Gastroesophageal sphincter (tissue), 4 donors: Measurements from ENCODE around the gene POC5. TPM values are rescaled to one million over a fixed set of nuclear protein-coding genes. Genes with fewer than 3 reads are reported as not detected.

ENCODE experiments used
- ATAC-seq: fragments of 150-250 bp; one replicate; pipeline ENCODE4 v1.9.1; 2016; ENCODE audit warnings: mild to moderate bottlenecking, moderate library complexity
- H3K27ac ChIP-seq, 4 donors: fragments of 200-600 bp; sonication (generic) in 3 of 4; 1 replicate in 3 of 4; 2 replicates in 1 of 4; pipeline ENCODE4 v1.5.1; 2016 to 2019
- H3K27me3 ChIP-seq: fragments of 200-600 bp; sonication (generic); one replicate; pipeline ENCODE4 v1.5.1; 2019
- H3K36me3 ChIP-seq, 2 donors: fragments of 200-600 bp; sonication (generic); one replicate each; pipeline ENCODE4 v1.5.1; 2019; ENCODE audit warnings: control low read depth in 1 of 2
- H3K4me1 ChIP-seq, 3 donors: fragments of 200-600 bp; sonication (generic); 1 replicate in 2 of 3; 2 replicates in 1 of 3; pipeline ENCODE4 v1.5.1; 2016 to 2019; ENCODE audit warnings: control low read depth in 2 of 3
- H3K4me3 ChIP-seq, 2 donors: fragments of 200-600 bp; sonication (generic); one replicate each; pipeline ENCODE4 v1.5.1; 2019; ENCODE audit warnings: mild to moderate bottlenecking in 1 of 2, moderate library complexity in 1 of 2
- H3K9me3 ChIP-seq, 3 donors: fragments of 200-600 bp; sonication (generic); one replicate each; pipeline ENCODE4 v1.5.1; 2017 to 2019; ENCODE audit warnings: control low read depth in 2 of 3
- CTCF ChIP-seq, 4 experiments: fragments of 200-600 bp in 2 of 4; fragments of 450-650 bp in 2 of 4; sonication (generic) in 1 of 4; IDR thresholded peaks; one replicate each; pipeline ENCODE4 v1.5.1; 2017 to 2019; ENCODE audit warnings: antibody characterized with exemption in 4 of 4, mild to moderate bottlenecking in 2 of 4, moderate library complexity in 2 of 4
- EP300 ChIP-seq: sonication (generic); formaldehyde crosslinking; IDR thresholded peaks from one replicate; pipeline ENCODE4 v1.6.1; 2017; ENCODE audit warnings: antibody characterized with exemption, mild to moderate bottlenecking
- POLR2A ChIP-seq, 2 donors: fragments of 450-650 bp; IDR thresholded peaks; one replicate each; pipeline ENCODE4 v1.6.1; 2017; ENCODE audit warnings: antibody characterized with exemption in 2 of 2, mild to moderate bottlenecking in 2 of 2, moderate library complexity in 1 of 2
- POLR2AphosphoS5 ChIP-seq: sonication (generic); formaldehyde crosslinking; IDR thresholded peaks from one replicate; pipeline ENCODE4 v1.6.1; 2017; ENCODE audit warnings: antibody characterized with exemption
- WGBS, 2 donors: methylation state at CpG; one replicate each; pipeline ENCODE4 v1.1.5; 2018; ENCODE audit warnings: low coverage in 1 of 2; 5-methylcytosine and 5-hydroxymethylcytosine counted together
- total RNA-seq, 4 donors: library from RNA; depleted of rRNA; stranded (reverse); fragments of >200 nt; gene quantifications; one replicate each; pipeline ENCODE4 v1.1.0, GENCODE V29; 2016

The POC5 gene
- total RNA-seq, 4 donors from 2014 or later = 6.1 to 41.6 (median 11.3) TPM

GRCh38 chr5:75720882-75721281 lies 3.6 kb upstream of the POC5 start:
- Histone ChIP-seq H3K27ac (no peak overlapping the region), H3K9me3 (no peaks in the 10 kb centered on the region), H3K36me3 (no peaks in the 10 kb centered on the region), H3K4me1 (peaks cover 0 to 10% (median 7%) of the 10 kb centered on the region in 3 donors), H3K4me3 (no peak overlapping the region), H3K27me3 (no peaks in the 10 kb centered on the region)
- no peak for ATAC-seq
- WGBS, 2 donors = 67 to 88% methylated on average over 3 of the region's 5 CpGs
- no peak for TF ChIP-seq POLR2AphosphoS5
- no peak for TF ChIP-seq POLR2A (IDR thresholded peaks at IDR 0.05)
- TF ChIP-seq EP300 = no peak
- no peak for TF ChIP-seq CTCF (IDR thresholded peaks at IDR 0.05)

GRCh38 chr5:75716715-75717081 lies 539 bp downstream of the POC5 start:
- no peak for ATAC-seq

GRCh38 chr5:75712091-75712490 lies 5.1 kb downstream of the POC5 start:
- no peak for TF ChIP-seq POLR2A (IDR thresholded peaks at IDR 0.05)
- TF ChIP-seq CTCF (IDR thresholded peaks at IDR 0.05) = no peak
- TF ChIP-seq POLR2AphosphoS5 = no peak
- WGBS, 2 donors = 89 to 94% methylated on average over 2 of the region's 2 CpGs
- Histone ChIP-seq H3K4me3 (no peak overlapping the region), H3K36me3 (peaks cover 0 to 16% of the 10 kb centered on the region in 2 donors), H3K27ac (no peak overlapping the region), H3K27me3 (no peaks in the 10 kb centered on the region), H3K9me3 (no peaks in the 10 kb centered on the region), H3K4me1 (peaks cover 0 to 14% (median 7%) of the 10 kb centered on the region in 3 donors)
- ATAC-seq = no peak

More at GRCh38 chr5:75716715-75717081, 539 bp downstream of the POC5 start:
- Histone ChIP-seq H3K4me3 (peak overlapping the region; percentile 63 to 89), H3K27ac (peak overlapping the region; percentile 84 to 93 (median 87)), H3K4me1 (peaks cover 0 to 14% (median 7%) of the 10 kb centered on the region in 3 donors), H3K36me3 (peaks cover 0 to 5% of the 10 kb centered on the region in 2 donors), H3K27me3 (no peaks in the 10 kb centered on the region), H3K9me3 (no peaks in the 10 kb centered on the region)
- TF ChIP-seq EP300 (no peak), CTCF (IDR thresholded peaks at IDR 0.05) (no peak), POLR2AphosphoS5 (no peak), POLR2A (IDR thresholded peaks at IDR 0.05) (no peak)
- 0% methylated on average over 6 to 7 of the region's 7 CpGs for WGBS, 2 donors

- no peak for ATAC-seq
- 88 to 100% methylated on average over 1 of the region's 1 CpG for WGBS, 2 donors
- peaks cover 0 to 7% (median under 1%) of the 10 kb centered on the region in 3 donors for H3K4me1 ChIP-seq
Measured at GRCh38 chr5:75711151-75711550, 6.1 kb downstream of the POC5 start.

More at GRCh38 chr5:75711151-75711550, 6.1 kb downstream of the POC5 start:
- Histone ChIP-seq H3K9me3 (no peaks in the 10 kb centered on the region), H3K27me3 (no peaks in the 10 kb centered on the region), H3K4me3 (no peak overlapping the region), H3K27ac (no peak overlapping the region), H3K36me3 (peaks cover 0 to 23% of the 10 kb centered on the region in 2 donors)
- TF ChIP-seq POLR2AphosphoS5 (no peak), EP300 (no peak), POLR2A (IDR thresholded peaks at IDR 0.05) (no peak), CTCF (IDR thresholded peaks at IDR 0.05) (no peak)
